Calu3 (cell line): ENCODE data around the gene MINDY3. TPM values are rescaled to one million over a fixed set of nuclear protein-coding genes. Genes with fewer than 3 reads are reported as not detected.

Experiments
- BruUV-seq: library from RNA; stranded (reverse); fragments of 400-500 nt; replicated peaks from 2 replicates; lab custom pipeline; 2021; lab: Mats Ljungman, UMichigan
- CTCF ChIA-PET: fragments of 300-600 bp; sonication (Branson Sonifier 250); formaldehyde crosslinking; loops from one replicate; lab custom pipeline; 2022; ENCODE audit warnings: antibody characterized with exemption; lab: Charles Lee
- DNase-seq: peaks from one replicate; pipeline ENCODE4 v3.0.0; 2022
- H3K27ac Mint-ChIP-seq: one replicate; pipeline ENCODE4 v1.8.0; 2022; ENCODE audit warnings: mixed read lengths; ENCODE audit not compliant: unreplicated experiment
- H3K27me3 Mint-ChIP-seq: one replicate; pipeline ENCODE4 v1.8.0; 2022; ENCODE audit warnings: mixed read lengths; ENCODE audit not compliant: unreplicated experiment
- H3K36me3 Mint-ChIP-seq: one replicate; pipeline ENCODE4 v1.8.0; 2022; ENCODE audit warnings: mild to moderate bottlenecking, moderate library complexity, mixed read lengths; ENCODE audit not compliant: insufficient read depth, unreplicated experiment
- H3K4me1 Mint-ChIP-seq: one replicate; pipeline ENCODE4 v1.8.0; 2022; ENCODE audit warnings: mild to moderate bottlenecking, low read depth, mixed read lengths; ENCODE audit not compliant: unreplicated experiment
- H3K4me3 Mint-ChIP-seq: one replicate; pipeline ENCODE4 v1.8.0; 2022; ENCODE audit warnings: mild to moderate bottlenecking, low read depth, moderate library complexity, mixed read lengths; ENCODE audit not compliant: unreplicated experiment
- H3K9me3 Mint-ChIP-seq: one replicate; pipeline ENCODE4 v1.8.0; 2022; ENCODE audit warnings: low read depth, mixed read lengths; ENCODE audit not compliant: unreplicated experiment
- CTCF ChIP-seq: fragments of 200-600 bp; IDR thresholded peaks from one replicate; pipeline ENCODE4 v1.8.0; 2022; ENCODE audit warnings: antibody characterized with exemption; ENCODE audit not compliant: unreplicated experiment
- intact Hi-C: fragments of 100-400 bp; cut with micrococcal nuclease; formaldehyde crosslinking; loops from one replicate; pipeline ENCODE4 v1.10.0; 2022; ENCODE audit not compliant: unreplicated experiment
- total RNA-seq: library from RNA; stranded (reverse); gene quantifications from 2 replicates; pipeline ENCODE4 v1.2.3, GENCODE V29; 2022

MINDY3 gene
- total RNA-seq, 1 experiment from 2014 or later, result 17.8 TPM

- CTCF ChIA-PET, result interaction anchor here (0.6 to 0.7 kb wide), 2 partner anchors 8 to 59 kb away, joined by 5 to 10 read pairs; no protein-coding TSS in a partner anchor
- Mint-ChIP-seq H3K4me1 (no peaks in the 10 kb centered on the region), H3K4me3 (no peak overlapping the region), H3K36me3 (no peaks in the 10 kb centered on the region), H3K9me3 (peaks cover 3% of the 10 kb centered on the region), H3K27ac (no peak overlapping the region), H3K27me3 (no peaks in the 10 kb centered on the region)
- no TSS peak for BruUV-seq
- no peak for TF ChIP-seq CTCF
- no peak for DNase-seq
- intact Hi-C loops, result no loop called here
Measured at GRCh38 chr10:15730341-15730740, 130.0 kb downstream of the MINDY3 start.

DNA sequence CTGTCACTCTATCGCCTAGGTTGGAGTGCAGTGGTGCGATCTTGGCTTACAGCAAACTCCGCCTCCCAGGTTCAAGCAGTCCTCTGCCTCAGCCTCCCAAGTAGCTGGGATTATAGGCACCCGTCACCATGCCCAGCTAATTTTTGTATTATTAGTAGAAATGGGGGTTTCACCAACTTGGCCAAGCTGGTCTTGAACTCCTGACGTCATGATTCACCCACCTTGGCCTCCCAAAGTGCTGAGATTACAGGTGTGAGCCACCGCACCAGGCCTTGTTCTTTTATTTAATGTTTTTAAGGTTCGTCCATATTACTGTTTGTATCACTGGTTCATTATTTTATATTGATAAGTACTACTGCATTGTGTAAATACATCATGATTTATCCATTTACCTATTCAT lies 130.4 kb downstream of the MINDY3 start:
- no peak for TF ChIP-seq CTCF
- no peak for DNase-seq
- Mint-ChIP-seq H3K9me3 (peaks cover 3% of the 10 kb centered on the region), H3K27me3 (no peaks in the 10 kb centered on the region), H3K36me3 (no peaks in the 10 kb centered on the region), H3K4me1 (no peaks in the 10 kb centered on the region), H3K27ac (no peak overlapping the region), H3K4me3 (no peak overlapping the region)
- no TSS peak for BruUV-seq
- intact Hi-C loops, result no loop called here
- CTCF ChIA-PET, result interaction anchor here (0.6 to 0.7 kb wide), 2 partner anchors 8 to 59 kb away, joined by 5 to 10 read pairs; no protein-coding TSS in a partner anchor

Other genes starting within 250 kb of the MINDY3 start
- gene ITGA8, start 140.6 kb downstream of the MINDY3 start, total RNA-seq, result not detected in 2 replicates